Measurements from ENCODE around the gene AGFG1.
"Not testable (repeated sequence)": the region's sequence is repeated elsewhere in the genome, so short reads cannot be mapped to it uniquely, and the experiment has no call there.

AGFG1 gene

DNA sequence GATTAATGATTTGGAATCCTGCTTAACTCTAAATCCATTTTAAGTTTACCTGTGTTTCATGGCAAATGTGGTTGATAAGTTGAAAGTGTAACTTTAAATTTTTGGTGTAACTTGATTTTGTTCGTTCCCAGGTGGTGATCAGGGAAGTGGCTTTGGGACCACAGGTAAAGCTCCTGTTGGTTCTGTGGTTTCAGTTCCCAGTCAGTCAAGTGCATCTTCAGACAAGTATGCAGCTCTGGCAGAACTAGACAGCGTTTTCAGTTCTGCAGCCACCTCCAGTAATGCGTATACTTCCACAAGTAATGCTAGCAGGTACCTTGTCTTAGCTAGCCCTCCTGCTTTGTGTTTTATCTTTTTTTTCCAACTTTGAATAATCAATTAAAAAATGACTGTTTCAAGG, 62.8 kb downstream of the AGFG1 start:
- Histone ChIP-seq H3K27me3 (ENCODE audit: insufficient read depth, low read depth) (no peaks in the 10 kb centered on the region), H2AFZ (ENCODE audit: low read depth) (no peak overlapping the region), H3K27ac (no peak overlapping the region), H3K79me2 (ENCODE audit: insufficient read depth, low read depth) (no peaks in the 10 kb centered on the region), H3K9ac (no peak overlapping the region), H3K4me2 (no peak overlapping the region), H3K4me1 (ENCODE audit: low read depth, poor library complexity, severe bottlenecking) (peaks cover 11% of the 10 kb centered on the region), H4K20me1 (ENCODE audit: insufficient read depth) (no peaks in the 10 kb centered on the region), H3K4me3 (IDR thresholded peaks at IDR 0.05; ENCODE audit: insufficient read depth, low read depth, low read length) (no peak overlapping the region), H3K36me3 (ENCODE audit: insufficient read depth) (no peaks in the 10 kb centered on the region)
- TF ChIP-seq CTCF (conservative IDR thresholded peaks at IDR 0.05; ENCODE audit: low read depth, low read length): no peak

GRCh38 chr2:227536445-227536844, 64.5 kb downstream of the AGFG1 start:
- no peak overlapping the region for H2AFZ ChIP-seq (ENCODE audit: low read depth)
- no peaks in the 10 kb centered on the region for H3K36me3 ChIP-seq (ENCODE audit: insufficient read depth)
- H3K4me3 ChIP-seq (IDR thresholded peaks at IDR 0.05; ENCODE audit: insufficient read depth, low read depth, low read length): no peak overlapping the region
- no peak overlapping the region for H3K4me2 ChIP-seq
- peaks cover 11% of the 10 kb centered on the region for H3K4me1 ChIP-seq (ENCODE audit: low read depth, poor library complexity, severe bottlenecking)
- no peaks in the 10 kb centered on the region for H3K79me2 ChIP-seq (ENCODE audit: insufficient read depth, low read depth)
- TF ChIP-seq CTCF (conservative IDR thresholded peaks at IDR 0.05; ENCODE audit: low read depth, low read length): no peak
- no peak overlapping the region for H3K9ac ChIP-seq
- H4K20me1 ChIP-seq (ENCODE audit: insufficient read depth): no peaks in the 10 kb centered on the region
- no peaks in the 10 kb centered on the region for H3K27me3 ChIP-seq (ENCODE audit: insufficient read depth, low read depth)
- H3K27ac ChIP-seq: no peak overlapping the region

DNA sequence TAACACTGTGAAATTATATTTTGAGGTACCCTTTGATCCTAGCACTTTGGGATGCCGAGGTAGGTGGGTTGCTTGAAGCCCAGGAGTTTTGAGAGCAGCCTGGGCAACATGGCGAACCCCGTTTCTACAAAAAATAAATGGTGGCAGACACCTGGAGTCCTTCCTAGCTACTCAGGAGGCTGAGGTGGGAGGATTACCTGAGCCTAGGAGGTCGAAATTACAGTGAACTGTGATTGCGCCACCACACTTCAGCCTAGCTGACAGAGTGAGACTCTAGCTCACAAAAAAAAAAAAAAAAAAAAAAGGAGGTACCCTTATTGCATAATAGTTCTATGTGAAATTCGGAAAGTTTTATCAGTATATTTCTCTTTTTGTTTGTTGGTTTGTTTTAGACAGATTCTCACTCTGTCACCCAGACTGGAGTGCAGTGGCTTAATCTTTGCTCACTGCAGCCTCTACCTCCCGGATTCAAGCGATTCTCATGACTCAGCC, 67.6 kb downstream of the AGFG1 start:
- Histone ChIP-seq H3K9ac (no peak overlapping the region), H3K36me3 (ENCODE audit: insufficient read depth) (no peaks in the 10 kb centered on the region), H3K27me3 (ENCODE audit: insufficient read depth, low read depth) (no peaks in the 10 kb centered on the region), H3K27ac (no peak overlapping the region), H4K20me1 (ENCODE audit: insufficient read depth) (no peaks in the 10 kb centered on the region), H3K79me2 (ENCODE audit: insufficient read depth, low read depth) (no peaks in the 10 kb centered on the region), H2AFZ (ENCODE audit: low read depth) (no peak overlapping the region), H3K4me2 (no peak overlapping the region), H3K4me3 (IDR thresholded peaks at IDR 0.05; ENCODE audit: insufficient read depth, low read depth, low read length) (no peak overlapping the region), H3K4me1 (ENCODE audit: low read depth, poor library complexity, severe bottlenecking) (peaks cover 7% of the 10 kb centered on the region)
- TF ChIP-seq CTCF (conservative IDR thresholded peaks at IDR 0.05; ENCODE audit: low read depth, low read length): no peak

DNA sequence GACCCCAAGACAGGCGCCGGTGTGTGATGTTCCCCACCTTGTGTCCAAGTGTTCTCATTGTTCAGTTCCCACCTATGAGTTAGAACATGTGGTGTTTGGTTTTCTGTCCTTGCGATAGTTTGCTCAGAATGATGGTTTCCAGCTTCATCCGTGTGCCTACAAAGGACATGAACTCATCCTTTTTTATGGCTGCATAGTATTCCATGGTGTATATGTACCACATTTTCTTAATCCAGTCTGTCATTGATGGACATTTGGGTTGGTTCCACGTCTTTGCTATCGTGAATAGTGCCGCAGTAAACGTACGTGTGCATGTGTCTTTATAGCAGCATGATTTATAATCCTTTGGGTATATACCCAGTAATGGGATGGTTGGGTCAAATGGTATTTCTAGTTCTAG, 68.4 kb downstream of the AGFG1 start:
- H3K36me3 ChIP-seq (ENCODE audit: insufficient read depth); H3K79me2 ChIP-seq (ENCODE audit: insufficient read depth, low read depth); H4K20me1 ChIP-seq (ENCODE audit: insufficient read depth); H3K4me2 ChIP-seq; H3K4me3 ChIP-seq (IDR thresholded peaks at IDR 0.05; ENCODE audit: insufficient read depth, low read depth, low read length); H3K27ac ChIP-seq; H3K27me3 ChIP-seq (ENCODE audit: insufficient read depth, low read depth); H2AFZ ChIP-seq (ENCODE audit: low read depth); H3K9ac ChIP-seq; H3K4me1 ChIP-seq (ENCODE audit: low read depth, poor library complexity, severe bottlenecking): not testable (repeated sequence)

DNA sequence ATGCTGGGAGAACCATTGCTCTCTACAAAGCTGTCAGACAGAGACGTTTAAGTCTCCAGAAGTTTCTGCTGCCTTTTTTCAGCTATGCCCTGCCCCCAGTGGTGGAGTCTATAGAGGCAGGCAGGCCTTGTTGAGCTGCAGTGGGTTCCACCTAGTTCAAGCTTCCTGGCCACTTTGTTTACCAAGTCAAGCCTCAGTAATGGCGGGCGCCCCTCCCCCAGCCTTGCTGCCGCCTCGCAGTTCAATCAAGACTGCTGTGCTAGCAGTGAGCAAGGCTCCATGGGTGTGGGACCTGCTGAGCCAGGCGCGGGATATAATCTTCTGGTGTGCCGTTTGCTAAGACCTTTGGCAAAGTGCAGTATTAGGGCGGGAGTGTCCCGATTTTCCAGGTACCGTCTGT, 74.0 kb downstream of the AGFG1 start:
- no peak; the same call in 1 of the 2 replicates for TF ChIP-seq CTCF (conservative IDR thresholded peaks at IDR 0.05; ENCODE audit: low read depth, low read length)
- Histone ChIP-seq H2AFZ (ENCODE audit: low read depth) (no peak overlapping the region), H3K27me3 (ENCODE audit: insufficient read depth, low read depth) (no peaks in the 10 kb centered on the region), H3K4me2 (no peak overlapping the region), H3K79me2 (ENCODE audit: insufficient read depth, low read depth) (no peaks in the 10 kb centered on the region), H3K4me1 (ENCODE audit: low read depth, poor library complexity, severe bottlenecking) (no peaks in the 10 kb centered on the region), H3K4me3 (IDR thresholded peaks at IDR 0.05; ENCODE audit: insufficient read depth, low read depth, low read length) (no peak overlapping the region), H3K36me3 (ENCODE audit: insufficient read depth) (no peaks in the 10 kb centered on the region), H4K20me1 (ENCODE audit: insufficient read depth) (no peaks in the 10 kb centered on the region), H3K9ac (no peak overlapping the region), H3K27ac (no peak overlapping the region)
